NCI-H2029 (cell line): ENCODE data around the gene SHC4.
"Not testable (repeated sequence)": the region's sequence is repeated elsewhere in the genome, so short reads cannot be mapped to it uniquely, and the experiment has no call there.

Source experiments
- DNase-seq: peaks from one replicate; lab custom pipeline; 2025; lab: John Stamatoyannopoulos, UW

The SHC4 gene

GRCh38 chr15:48880070-48880634 is 83.6 kb downstream of the SHC4 start:
- no peak for DNase-seq

- DNase-seq = peak; percentile 66
Measured at GRCh38 chr15:48877630-48878595, 85.8 kb downstream of the SHC4 start, which contains the start of gene EID1. Gene EID1, plus strand, starts transcription at chr15:48878134. Its CDS starts 43 bp downstream, at chr15:48878177.

DNA sequence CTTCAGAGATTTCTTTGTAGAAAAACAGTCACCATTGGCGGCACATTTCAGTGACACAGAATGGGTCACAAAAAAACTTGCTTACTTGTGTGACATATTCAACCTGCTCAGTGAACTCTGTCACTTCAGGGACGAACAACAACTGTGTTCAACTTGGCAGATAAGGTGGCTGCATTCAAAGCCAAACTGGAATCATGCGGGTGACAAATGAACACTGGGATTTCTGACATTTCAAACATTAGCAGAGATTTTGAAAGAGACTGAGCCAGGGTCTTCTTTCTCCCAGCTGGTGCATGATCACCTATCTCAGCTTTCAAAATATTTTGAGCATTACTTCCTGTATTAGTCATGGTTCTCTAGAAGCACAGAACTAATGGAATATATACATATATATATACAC is 87.7 kb downstream of the SHC4 start:
- DNase-seq = no peak

- DNase-seq = no peak
Measured at GRCh38 chr15:48875241-48875960, 88.3 kb downstream of the SHC4 start.

GRCh38 chr15:48872632-48873031 is 91.1 kb downstream of the SHC4 start:
- no peak for DNase-seq

- DNase-seq = no peak
Measured at GRCh38 chr15:48871542-48871941, 92.2 kb downstream of the SHC4 start.

DNA sequence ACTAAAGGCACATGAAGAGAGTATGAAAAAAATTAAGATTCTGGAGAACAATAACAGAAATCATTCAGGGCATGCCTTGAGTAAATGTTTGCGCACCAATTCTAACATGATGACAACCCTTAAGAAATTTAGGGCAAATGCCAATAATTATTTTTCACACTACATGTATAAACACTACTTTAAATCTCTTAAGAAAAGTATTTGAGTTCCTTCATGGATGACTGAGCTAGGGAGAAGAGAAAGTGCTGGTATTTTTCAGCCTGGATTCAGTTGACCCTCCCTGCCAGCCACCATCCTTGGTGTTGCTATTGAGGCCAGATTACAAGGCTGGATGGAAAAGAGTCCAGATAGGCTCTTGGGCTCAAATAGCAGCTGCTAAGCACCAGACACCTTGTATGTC is 93.8 kb downstream of the SHC4 start:
- no peak for DNase-seq

GRCh38 chr15:48868536-48868935 is 95.2 kb downstream of the SHC4 start:
- DNase-seq = no peak

- DNase-seq = no peak
Measured at GRCh38 chr15:48868023-48868422, 95.7 kb downstream of the SHC4 start.

DNA sequence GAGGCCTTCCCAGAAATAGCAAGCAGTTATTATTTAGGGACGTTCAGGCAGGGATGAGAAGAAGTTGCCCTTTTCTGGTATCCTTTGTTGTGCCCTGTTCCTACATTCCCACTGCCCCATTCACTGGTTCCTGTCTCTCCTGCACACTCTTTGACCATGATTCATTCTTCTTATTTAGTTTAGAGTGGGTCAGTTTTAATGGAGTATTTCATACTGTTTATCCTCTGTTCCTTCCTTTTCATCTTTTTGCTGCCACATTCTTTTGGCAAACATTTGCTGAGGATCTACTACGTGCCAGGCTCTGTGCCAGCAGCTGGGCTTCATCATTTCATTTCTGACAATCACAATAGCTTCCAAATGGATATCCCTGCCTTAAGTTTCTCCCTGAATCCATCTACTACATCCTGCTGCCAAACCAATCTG is 97.6 kb downstream of the SHC4 start:
- DNase-seq = no peak

DNA sequence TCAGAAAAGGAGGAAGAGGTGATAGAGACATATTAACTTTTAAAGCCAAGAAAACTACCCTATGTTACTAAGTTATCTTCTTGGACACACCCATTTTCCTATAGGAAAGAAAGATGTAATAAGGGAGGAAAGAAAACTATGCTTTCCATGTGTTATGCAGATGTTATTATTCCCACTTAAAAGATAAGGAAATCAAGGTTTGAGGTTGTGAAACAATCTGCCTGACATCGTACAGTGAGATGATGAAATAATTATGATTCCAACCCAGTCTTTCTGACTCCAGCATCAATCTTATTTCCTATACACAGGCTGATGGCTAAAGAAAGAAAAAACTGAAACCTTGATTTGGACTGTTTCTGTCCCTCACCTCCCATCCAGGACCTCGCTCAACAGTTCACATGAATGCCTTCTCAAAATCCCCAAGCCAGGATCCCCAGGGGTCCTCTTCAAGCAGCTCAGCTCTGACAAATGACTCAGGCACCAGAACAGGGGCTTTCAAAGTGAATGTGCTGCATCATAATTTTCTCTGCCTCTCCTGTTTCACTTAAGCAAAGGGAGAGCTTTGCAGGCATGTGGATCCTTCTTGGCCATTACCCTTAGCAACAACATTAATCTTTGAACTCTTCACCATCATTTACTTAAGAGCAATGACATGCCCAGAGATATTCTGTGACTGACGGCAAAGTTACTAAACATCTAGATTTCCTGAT is 98.2 kb downstream of the SHC4 start:
- no peak for DNase-seq

DNA sequence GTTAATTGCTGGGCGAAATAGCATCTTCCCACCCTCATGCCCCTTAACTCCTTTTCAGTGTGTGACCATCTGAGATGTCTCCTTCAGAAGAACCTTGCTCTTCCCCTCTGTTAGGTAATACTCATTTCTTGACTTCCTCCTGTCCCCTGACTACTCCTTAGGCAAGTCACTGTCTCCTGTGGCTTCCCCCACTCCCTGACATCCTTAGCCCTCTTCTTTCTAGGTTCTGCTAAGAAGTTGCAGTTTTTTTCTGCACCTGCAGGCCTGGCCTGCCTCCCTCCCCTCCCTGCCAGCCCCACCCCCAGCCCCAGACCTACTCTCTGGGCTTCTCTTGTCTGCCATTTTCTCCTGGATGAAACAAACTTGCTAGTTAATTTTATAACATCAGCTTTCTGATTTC is 101.0 kb downstream of the SHC4 start:
- DNase-seq = no peak

DNA sequence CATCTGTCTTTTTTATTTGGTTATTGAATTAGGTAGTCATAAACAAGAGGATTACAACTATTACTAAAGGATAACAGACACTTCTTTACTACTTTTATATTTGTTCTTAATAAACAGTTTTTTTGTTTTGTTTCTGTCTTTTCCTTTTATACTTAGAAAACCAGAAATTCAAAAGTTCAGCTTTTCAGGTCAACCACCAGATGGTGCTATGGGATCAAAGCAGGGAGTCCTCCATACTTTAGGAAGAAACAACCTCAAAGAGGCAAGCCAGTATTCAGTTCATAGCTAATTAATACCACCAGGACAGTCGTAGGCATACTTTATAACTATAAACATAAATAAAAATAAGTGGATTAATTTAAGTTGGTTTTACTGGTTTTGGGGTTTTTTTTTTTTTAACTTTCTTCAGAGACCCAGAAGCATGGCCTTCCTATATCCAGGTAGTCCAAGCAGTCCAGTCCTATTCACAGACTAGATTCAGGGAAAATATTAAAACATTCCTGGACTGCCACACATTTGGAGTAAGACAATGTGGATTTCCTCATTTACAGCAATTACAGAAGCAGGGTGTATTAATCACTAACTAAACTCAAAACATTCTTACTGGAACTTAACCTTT is 101.8 kb downstream of the SHC4 start:
- DNase-seq = peak; percentile 7

- DNase-seq = no peak
Measured at GRCh38 chr15:48859426-48859825, 104.3 kb downstream of the SHC4 start.

GRCh38 chr15:48858401-48858800 is 105.3 kb downstream of the SHC4 start:
- no peak for DNase-seq

GRCh38 chr15:48856942-48857341 is 106.8 kb downstream of the SHC4 start:
- DNase-seq = no peak

GRCh38 chr15:48855501-48856440 is 107.9 kb downstream of the SHC4 start:
- no peak for DNase-seq

GRCh38 chr15:48854434-48854833 is 109.3 kb downstream of the SHC4 start:
- DNase-seq = not testable (repeated sequence)

DNA sequence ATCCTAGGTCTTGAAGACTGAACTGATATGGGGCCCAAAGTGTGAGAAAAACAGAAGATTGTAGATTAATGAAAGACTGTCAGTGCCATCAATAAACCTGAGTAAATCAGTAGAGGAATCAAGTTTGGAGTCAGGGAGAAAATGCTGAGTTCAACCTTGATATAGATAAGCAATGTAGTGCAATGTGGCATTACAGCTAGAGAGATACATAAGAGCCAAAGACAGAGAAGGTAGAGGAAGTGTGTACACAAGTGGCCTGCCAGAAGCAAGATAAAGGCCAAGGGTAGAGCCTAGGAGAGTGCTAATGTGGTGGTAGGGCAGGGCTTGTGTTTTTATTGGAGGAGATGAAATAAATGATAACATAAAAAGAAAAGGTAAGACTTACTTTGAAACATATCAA is 111.8 kb downstream of the SHC4 start:
- DNase-seq = no peak

GRCh38 chr15:48850648-48851047 is 113.1 kb downstream of the SHC4 start:
- DNase-seq = no peak
